ENCODE data around the gene ABCC2.

The ABCC2 gene

DNA sequence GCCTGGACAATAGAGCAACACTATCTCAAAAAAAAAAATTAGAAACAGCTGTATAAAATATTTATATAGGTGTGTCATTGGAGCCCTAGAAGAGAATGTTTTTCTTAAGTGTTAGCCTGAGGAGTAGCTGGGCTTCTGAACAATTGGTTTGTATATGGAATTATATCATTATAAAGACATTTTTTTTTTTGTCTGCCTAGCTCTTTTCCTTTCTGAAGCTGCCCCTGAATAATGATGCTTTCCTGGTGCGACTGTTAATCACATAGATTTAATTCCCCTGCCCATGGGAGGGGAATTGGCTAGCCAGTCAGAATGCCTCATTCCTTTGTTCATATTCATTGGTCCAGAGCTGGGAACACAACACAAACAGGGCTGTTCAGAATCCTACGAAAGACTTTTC lies 13.9 kb upstream of the ABCC2 start:
- DNase-seq (ENCODE audit: low read depth): no peak
- TF ChIP-seq, protein P1, sequence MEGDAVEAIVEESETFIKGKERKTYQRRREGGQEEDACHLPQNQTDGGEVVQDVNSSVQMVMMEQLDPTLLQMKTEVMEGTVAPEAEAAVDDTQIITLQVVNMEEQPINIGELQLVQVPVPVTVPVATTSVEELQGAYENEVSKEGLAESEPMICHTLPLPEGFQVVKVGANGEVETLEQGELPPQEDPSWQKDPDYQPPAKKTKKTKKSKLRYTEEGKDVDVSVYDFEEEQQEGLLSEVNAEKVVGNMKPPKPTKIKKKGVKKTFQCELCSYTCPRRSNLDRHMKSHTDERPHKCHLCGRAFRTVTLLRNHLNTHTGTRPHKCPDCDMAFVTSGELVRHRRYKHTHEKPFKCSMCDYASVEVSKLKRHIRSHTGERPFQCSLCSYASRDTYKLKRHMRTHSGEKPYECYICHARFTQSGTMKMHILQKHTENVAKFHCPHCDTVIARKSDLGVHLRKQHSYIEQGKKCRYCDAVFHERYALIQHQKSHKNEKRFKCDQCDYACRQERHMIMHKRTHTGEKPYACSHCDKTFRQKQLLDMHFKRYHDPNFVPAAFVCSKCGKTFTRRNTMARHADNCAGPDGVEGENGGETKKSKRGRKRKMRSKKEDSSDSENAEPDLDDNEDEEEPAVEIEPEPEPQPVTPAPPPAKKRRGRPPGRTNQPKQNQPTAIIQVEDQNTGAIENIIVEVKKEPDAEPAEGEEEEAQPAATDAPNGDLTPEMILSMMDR (IDR thresholded peaks at IDR 0.05; ENCODE audit: low read depth, low read length): no peak
- TF ChIP-seq POLR2A (IDR thresholded peaks at IDR 0.05; ENCODE audit: extremely low read depth, insufficient read length): no peak
- TF ChIP-seq, protein P2, sequence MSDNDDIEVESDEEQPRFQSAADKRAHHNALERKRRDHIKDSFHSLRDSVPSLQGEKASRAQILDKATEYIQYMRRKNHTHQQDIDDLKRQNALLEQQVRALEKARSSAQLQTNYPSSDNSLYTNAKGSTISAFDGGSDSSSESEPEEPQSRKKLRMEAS (IDR thresholded peaks at IDR 0.05; ENCODE audit: low read depth, low read length): no peak
- TF ChIP-seq MYC (IDR thresholded peaks at IDR 0.05; ENCODE audit: low read depth, low read length): no peak
- no peak overlapping the region for H3K4me3 ChIP-seq (ENCODE audit: low read depth, low read length)

DNA sequence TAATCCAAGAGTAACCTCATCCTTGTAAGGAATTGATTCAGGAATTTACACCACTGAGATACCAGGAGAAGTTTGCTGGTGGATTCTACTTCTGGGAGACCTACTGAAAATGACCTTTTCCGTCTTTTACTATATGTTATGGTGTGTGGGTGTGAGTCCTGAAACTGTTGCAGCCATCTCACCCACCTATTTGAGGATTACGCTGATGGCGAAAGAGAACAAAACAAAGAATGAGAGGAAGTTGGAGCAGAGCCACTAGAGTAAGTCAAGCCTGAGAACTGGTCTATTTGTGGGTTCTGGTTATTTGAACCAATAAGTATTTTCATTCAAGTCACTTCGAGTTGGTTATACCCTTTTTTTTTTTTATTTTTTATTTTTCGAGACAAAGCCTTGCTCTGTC lies 12.7 kb upstream of the ABCC2 start:
- no peak overlapping the region for H3K4me3 ChIP-seq (ENCODE audit: low read depth, low read length)
- DNase-seq (ENCODE audit: low read depth): peak; percentile 37
- TF ChIP-seq, protein P2 (IDR thresholded peaks at IDR 0.05; ENCODE audit: low read depth, low read length): no peak
- no peak for TF ChIP-seq MYC (IDR thresholded peaks at IDR 0.05; ENCODE audit: low read depth, low read length)
- TF ChIP-seq, protein P1 (IDR thresholded peaks at IDR 0.05; ENCODE audit: low read depth, low read length): no peak
- TF ChIP-seq POLR2A (IDR thresholded peaks at IDR 0.05; ENCODE audit: extremely low read depth, insufficient read length): no peak

DNA sequence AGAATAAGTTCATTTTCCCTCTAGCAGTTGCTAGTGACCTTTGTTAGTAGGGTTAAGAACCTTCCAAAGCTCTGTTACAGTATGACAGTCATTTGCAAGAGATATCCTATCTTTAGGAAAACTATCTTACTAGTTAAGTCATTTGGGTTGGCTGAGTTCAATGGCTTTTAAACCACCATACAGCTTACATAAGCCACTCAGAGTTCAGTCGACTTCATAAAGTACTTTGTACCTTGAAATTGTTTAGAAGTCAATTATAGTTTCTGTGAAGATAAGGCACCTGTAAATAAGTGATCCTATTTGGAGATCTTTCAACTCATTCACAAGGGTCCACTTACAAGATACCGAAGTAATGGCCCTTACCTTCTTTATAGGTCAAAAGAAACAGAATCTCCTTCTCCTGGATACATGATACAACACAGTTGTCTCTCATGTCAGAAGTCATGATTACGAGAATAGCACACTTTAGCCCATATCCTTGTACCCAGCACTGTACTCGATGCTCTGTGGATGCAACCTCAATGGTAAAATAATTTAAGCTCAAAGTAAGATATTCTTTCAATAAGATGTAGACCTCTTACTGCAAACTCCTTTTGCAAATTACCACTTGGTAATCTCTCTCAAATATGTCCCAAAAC lies 11.9 kb upstream of the ABCC2 start:
- DNase-seq (ENCODE audit: low read depth): no peak
- no peak overlapping the region for H3K4me3 ChIP-seq (ENCODE audit: low read depth, low read length)
- no peak for TF ChIP-seq MYC (IDR thresholded peaks at IDR 0.05; ENCODE audit: low read depth, low read length)
- TF ChIP-seq, protein P1 (IDR thresholded peaks at IDR 0.05; ENCODE audit: low read depth, low read length): no peak
- no peak for TF ChIP-seq POLR2A (IDR thresholded peaks at IDR 0.05; ENCODE audit: extremely low read depth, insufficient read length)
- TF ChIP-seq, protein P2 (IDR thresholded peaks at IDR 0.05; ENCODE audit: low read depth, low read length): no peak

DNA sequence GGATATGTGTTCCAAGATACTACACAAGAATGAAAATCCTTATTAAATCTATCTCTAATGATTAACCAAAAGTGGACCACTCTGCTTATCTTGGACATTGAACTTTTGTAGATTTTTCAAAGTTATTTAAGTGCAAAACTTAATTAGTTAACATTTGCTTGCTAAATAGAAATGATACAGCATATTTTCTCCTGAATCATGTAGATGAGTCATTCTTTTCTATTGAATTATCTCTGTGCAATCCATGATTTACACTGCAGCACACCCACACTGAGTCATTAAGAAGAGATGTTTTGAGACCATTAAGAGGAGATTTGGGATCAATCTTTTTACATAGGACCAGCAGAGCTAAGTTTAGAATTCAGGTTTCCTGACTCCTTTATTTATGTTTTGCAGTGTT lies 6.6 kb upstream of the ABCC2 start:
- peak; percentile 66 for DNase-seq (ENCODE audit: low read depth)
- TF ChIP-seq, protein P2 (IDR thresholded peaks at IDR 0.05; ENCODE audit: low read depth, low read length): no peak
- TF ChIP-seq, protein P1 (IDR thresholded peaks at IDR 0.05; ENCODE audit: low read depth, low read length): no peak
- TF ChIP-seq POLR2A (IDR thresholded peaks at IDR 0.05; ENCODE audit: extremely low read depth, insufficient read length) (no peak), MYC (IDR thresholded peaks at IDR 0.05; ENCODE audit: low read depth, low read length) (no peak)
- H3K4me3 ChIP-seq (ENCODE audit: low read depth, low read length): no peak overlapping the region

DNA sequence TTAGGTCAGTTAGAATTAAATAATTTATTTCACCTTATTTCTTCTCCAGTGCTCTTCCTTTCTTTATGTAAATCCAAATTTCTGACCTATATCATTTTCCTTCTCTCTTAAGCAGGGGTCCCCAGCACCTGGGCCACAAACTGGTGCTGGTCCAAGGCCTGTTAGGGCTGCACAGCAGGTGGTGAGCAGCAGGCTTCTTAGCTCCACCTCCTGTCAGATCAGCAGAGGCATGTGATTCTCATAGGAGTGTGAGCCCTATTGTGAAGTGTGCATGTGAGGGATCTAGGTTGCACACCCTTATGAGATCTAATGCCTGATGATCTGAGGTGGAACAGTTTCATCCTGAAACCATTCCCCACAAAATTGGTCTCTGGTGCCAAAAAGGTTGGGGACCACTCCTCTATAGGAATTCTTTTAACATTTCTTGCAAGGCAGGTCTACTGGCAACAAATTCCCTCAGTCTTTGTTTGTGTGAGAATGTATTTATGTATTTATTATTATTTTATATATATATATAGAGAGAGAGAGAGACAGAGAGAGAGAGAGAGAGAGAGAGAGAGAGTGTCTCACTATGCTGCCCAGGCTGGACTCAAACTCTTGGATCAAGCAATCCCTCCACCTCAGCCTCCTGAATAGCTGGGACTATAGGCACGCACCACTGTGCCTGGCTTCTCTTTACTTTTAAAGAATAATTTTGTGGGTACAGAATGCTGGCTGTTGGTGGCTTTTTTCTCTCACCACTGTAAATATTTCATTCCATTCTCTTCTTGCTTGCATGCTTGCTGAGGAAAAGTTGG lies 4.3 kb upstream of the ABCC2 start:
- TF ChIP-seq, protein P2 (IDR thresholded peaks at IDR 0.05; ENCODE audit: low read depth, low read length): peak; percentile 24; the same call in 1 of the 2 replicates
- TF ChIP-seq, protein P1 (IDR thresholded peaks at IDR 0.05; ENCODE audit: low read depth, low read length): no peak
- no peak for TF ChIP-seq POLR2A (IDR thresholded peaks at IDR 0.05; ENCODE audit: extremely low read depth, insufficient read length)
- no peak for TF ChIP-seq MYC (IDR thresholded peaks at IDR 0.05; ENCODE audit: low read depth, low read length)
- DNase-seq (ENCODE audit: low read depth): peak; percentile 60
- H3K4me3 ChIP-seq (ENCODE audit: low read depth, low read length): no peak overlapping the region
